A549 (cell line): ENCODE measurements around the gene ADARB1.

Experiments used
- RCOR1 ChIP-seq: fragments of 150-350 bp; IDR thresholded peaks from 2 replicates; pipeline ENCODE4 v1.6.1; 2014; ENCODE audit warnings: antibody characterized with exemption, low read length, low read depth
- RFX5 ChIP-seq: fragments of 450-650 bp; IDR thresholded peaks from 2 replicates; pipeline ENCODE4 v1.7.1; 2014; ENCODE audit warnings: antibody characterized with exemption, mild to moderate bottlenecking, moderate library complexity

- TF ChIP-seq RCOR1 (no peak), RFX5 (no peak)
These were observed 152.4 kb downstream of the ADARB1 start for GRCh38 chr21:45226540-45227326.
